ENCODE data around the gene ABCC1.

DNA sequence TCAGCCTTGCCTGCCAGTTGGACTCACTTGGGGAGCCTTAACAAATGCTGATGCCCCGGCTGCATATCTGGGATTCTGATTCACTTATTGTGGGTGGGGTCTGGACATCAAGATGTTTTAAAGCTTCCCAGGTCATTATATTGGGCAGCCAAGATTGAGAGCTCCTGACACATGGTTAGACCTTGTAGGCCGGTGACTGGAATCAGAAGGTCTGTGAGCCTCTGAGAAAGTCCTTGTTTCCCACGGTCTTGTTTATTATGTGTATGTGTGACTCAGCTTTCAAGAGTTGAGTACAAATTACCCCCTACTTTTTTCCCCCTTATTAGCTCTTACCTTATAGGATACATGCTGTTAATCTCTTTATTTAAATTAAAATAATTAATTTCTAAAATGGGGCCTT lies 103.5 kb downstream of the ABCC1 start:
- TF ChIP-seq CHD2 (IDR thresholded peaks at IDR 0.05; ENCODE audit: low read length, partially characterized antibody) (no peak), GABPA (IDR thresholded peaks at IDR 0.05; ENCODE audit: low read depth) (no peak), RCOR1 (IDR thresholded peaks at IDR 0.05; ENCODE audit: low read length) (no peak), NRF1 (IDR thresholded peaks at IDR 0.05; ENCODE audit: low read depth, low read length) (no peak), RFX5 (IDR thresholded peaks at IDR 0.05; ENCODE audit: low read length) (no peak), EZH2phosphoT487 (IDR thresholded peaks at IDR 0.05; ENCODE audit: borderline replicate concordance, low read depth) (no peak), POLR2AphosphoS5 (IDR thresholded peaks at IDR 0.05; ENCODE audit: low read depth, low read length) (no peak), EP300 (IDR thresholded peaks at IDR 0.05; ENCODE audit: borderline replicate concordance in 1 of 2, low read depth in 1 of 2, low read length in 1 of 2) (no peak), JUND (IDR thresholded peaks at IDR 0.05) (no peak), SMC3 (IDR thresholded peaks at IDR 0.05; ENCODE audit: low read depth, low read length) (no peak)
- TF ChIP-seq, protein P1, sequence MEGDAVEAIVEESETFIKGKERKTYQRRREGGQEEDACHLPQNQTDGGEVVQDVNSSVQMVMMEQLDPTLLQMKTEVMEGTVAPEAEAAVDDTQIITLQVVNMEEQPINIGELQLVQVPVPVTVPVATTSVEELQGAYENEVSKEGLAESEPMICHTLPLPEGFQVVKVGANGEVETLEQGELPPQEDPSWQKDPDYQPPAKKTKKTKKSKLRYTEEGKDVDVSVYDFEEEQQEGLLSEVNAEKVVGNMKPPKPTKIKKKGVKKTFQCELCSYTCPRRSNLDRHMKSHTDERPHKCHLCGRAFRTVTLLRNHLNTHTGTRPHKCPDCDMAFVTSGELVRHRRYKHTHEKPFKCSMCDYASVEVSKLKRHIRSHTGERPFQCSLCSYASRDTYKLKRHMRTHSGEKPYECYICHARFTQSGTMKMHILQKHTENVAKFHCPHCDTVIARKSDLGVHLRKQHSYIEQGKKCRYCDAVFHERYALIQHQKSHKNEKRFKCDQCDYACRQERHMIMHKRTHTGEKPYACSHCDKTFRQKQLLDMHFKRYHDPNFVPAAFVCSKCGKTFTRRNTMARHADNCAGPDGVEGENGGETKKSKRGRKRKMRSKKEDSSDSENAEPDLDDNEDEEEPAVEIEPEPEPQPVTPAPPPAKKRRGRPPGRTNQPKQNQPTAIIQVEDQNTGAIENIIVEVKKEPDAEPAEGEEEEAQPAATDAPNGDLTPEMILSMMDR (IDR thresholded peaks at IDR 0.05) = no peak
- TF ChIP-seq, protein P2, sequence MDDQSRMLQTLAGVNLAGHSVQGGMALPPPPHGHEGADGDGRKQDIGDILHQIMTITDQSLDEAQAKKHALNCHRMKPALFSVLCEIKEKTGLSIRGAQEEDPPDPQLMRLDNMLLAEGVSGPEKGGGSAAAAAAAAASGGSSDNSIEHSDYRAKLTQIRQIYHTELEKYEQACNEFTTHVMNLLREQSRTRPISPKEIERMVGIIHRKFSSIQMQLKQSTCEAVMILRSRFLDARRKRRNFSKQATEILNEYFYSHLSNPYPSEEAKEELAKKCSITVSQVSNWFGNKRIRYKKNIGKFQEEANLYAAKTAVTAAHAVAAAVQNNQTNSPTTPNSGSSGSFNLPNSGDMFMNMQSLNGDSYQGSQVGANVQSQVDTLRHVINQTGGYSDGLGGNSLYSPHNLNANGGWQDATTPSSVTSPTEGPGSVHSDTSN (IDR thresholded peaks at IDR 0.05) = no peak

All from SK-N-SH (cell line).